ENCODE data around the gene MC5R. TPM values are rescaled to one million over a fixed set of nuclear protein-coding genes. Genes with fewer than 3 reads are reported as not detected.

MC5R gene
- not detected in 2 replicates for total RNA-seq

DNA sequence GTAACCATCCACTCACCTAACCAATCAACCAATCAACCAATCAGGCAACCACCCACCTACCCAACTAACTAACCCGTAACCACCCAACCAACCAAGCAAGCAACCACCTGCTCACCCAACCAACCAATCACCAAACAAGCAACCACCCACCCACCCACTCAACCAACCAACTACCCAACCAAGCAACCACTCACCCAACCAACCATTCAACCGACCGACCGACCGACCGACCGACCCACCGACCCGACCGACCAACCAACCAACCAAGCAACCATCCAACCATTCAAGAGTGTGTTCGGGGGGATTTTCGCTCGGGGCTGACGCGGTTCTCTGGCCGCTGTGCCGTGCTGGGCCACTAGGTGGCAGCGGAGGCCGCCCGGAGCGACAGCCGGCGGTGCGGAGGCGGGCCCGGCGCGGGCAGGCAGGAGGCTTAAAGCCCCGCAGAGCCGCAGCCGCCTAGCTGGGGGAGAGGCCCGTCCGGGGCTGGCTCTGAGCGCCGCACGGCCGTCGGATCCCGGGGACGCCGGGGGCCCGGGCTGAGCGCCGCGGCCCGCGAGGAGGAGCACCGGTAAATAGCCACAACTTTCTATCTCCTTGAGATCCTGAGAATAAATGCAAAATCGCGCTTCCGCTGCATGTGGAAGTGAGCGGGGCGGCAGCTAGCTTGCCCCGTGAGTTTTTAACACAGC is at the start of gene MC5R:
Gene MC5R (plus strand): TSS at position 443 of the 689 bp plus-strand sequence. CDS start 1,617 bp downstream, outside the sequence.

Other genes starting within 250 kb of the MC5R start
- 42.2 and 106 TPM in 2 replicates for gene FAM210A, start 97.6 kb upstream of the MC5R start, total RNA-seq
- gene RNMT, start 97.5 kb upstream of the MC5R start, total RNA-seq, result 33.7 and 55.4 TPM in 2 replicates
- not detected in 2 replicates for gene MC2R, start 91.4 kb downstream of the MC5R start, total RNA-seq

Data from tracheal epithelial cell (primary cell).